Loucy (cell line): Measurements from ENCODE around the gene ITGA5.

Experiments
- EZH2phosphoT487 ChIP-seq: fragments of 200-600 bp; IDR thresholded peaks from 2 replicates; pipeline ENCODE4 v1.6.1; 2018; ENCODE audit warnings: antibody characterized with exemption, mild to moderate bottlenecking, moderate library complexity, borderline replicate concordance
- TF ChIP-seq, protein P1 (sequence below): fragments of 200-600 bp; sonication (generic); conservative IDR thresholded peaks from 2 replicates; pipeline ENCODE4 v1.5.1; 2014; ENCODE audit warnings: mild to moderate bottlenecking, antibody characterized with exemption, low read length

DNA sequence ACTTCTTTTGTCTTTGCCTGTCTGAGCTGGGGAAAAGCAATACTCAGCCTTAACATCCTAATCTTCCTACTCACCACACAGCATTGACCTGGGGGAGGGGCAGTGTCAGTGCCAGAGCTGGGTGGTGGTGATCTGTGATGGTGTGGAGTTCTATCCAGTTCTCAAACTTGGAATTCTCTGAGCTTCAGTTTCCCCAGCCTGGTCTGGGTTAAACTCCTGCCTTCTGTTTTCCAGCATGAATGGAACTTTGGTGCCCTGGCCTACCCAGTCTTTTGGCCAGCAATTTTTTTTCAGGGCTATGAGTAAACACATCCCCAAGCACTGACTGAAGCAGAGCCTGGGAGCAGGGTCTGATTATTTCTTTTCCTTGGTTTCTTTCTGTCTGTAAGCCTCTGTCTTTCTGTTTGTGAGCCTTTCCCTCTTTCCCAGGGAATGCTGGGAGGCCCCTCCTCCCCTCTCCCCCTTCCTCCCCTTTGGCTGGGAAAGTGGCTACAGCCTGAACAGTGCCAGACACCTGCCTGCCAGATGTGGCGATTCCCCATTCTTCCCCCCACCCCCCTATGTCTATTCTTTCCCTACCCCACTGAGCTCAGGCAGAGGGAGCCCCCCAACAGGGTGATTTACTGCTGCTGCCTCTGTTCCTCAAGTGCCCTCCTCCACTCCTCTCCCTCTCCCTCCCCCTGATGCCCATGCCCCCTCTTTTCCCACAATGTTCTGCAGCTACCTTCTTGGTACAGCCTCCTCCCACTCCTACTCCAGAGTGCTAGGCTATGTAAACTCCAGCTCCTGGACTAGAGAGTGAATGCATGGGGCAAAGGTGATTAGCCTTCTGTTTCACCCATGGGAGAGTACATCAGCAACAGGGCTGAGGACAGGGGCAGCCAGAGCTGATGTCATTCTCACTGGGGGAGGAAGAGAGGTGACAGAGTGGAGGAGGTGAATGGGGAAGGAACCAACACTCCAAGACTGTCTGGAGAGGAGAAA lies 65.9 kb downstream of the ITGA5 start:
- TF ChIP-seq, protein P1, sequence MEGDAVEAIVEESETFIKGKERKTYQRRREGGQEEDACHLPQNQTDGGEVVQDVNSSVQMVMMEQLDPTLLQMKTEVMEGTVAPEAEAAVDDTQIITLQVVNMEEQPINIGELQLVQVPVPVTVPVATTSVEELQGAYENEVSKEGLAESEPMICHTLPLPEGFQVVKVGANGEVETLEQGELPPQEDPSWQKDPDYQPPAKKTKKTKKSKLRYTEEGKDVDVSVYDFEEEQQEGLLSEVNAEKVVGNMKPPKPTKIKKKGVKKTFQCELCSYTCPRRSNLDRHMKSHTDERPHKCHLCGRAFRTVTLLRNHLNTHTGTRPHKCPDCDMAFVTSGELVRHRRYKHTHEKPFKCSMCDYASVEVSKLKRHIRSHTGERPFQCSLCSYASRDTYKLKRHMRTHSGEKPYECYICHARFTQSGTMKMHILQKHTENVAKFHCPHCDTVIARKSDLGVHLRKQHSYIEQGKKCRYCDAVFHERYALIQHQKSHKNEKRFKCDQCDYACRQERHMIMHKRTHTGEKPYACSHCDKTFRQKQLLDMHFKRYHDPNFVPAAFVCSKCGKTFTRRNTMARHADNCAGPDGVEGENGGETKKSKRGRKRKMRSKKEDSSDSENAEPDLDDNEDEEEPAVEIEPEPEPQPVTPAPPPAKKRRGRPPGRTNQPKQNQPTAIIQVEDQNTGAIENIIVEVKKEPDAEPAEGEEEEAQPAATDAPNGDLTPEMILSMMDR = no peak
- TF ChIP-seq EZH2phosphoT487 = no peak
